ENCODE results near the gene RPL28.

RPL28 gene

DNA sequence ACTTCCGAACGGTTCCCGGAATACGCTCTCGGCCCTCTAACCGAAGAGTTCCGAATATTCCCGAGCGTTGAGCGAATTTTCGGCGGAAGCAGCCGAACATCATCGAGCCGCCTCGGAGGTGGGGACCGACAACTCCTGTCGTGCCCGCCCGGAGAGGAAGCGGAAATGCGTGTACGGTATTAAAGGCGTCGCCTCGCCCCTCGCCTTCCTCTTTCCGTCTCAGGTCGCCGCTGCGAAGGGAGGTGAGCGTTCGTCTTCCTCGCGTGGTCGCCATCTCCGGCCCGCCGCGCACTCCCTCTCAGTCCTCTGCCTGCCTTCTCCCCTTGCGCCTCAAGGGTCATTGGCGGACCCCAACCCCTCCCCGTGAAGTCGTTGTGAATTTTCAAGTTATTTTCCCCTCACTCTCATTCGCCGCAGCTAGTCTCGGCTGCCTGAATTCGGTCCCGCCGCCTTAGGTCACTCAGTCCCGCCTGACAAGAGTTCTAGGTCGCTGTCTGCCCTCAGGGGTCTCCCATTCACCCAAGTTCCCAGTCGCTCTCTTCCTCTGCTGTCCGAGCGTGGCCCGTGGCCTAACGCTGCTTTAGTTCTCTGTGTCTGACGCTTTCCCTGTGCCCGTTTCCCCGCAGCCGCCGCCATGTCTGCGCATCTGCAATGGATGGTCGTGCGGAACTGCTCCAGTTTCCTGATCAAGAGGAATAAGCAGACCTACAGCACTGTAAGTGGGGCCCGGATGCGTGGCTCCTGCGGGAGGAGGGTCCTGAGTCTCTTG, at the start of gene RPL28:
RPL28 (plus strand) TSS at position 209 of the 769 bp plus-strand sequence; CDS start at position 635, 426 bp downstream.
- H3K4me3 ChIP-seq (ENCODE audit: control insufficient read depth, low read depth, low read length) = peak within 1 kb of the TSS; percentile 99
- TF ChIP-seq, protein P1, sequence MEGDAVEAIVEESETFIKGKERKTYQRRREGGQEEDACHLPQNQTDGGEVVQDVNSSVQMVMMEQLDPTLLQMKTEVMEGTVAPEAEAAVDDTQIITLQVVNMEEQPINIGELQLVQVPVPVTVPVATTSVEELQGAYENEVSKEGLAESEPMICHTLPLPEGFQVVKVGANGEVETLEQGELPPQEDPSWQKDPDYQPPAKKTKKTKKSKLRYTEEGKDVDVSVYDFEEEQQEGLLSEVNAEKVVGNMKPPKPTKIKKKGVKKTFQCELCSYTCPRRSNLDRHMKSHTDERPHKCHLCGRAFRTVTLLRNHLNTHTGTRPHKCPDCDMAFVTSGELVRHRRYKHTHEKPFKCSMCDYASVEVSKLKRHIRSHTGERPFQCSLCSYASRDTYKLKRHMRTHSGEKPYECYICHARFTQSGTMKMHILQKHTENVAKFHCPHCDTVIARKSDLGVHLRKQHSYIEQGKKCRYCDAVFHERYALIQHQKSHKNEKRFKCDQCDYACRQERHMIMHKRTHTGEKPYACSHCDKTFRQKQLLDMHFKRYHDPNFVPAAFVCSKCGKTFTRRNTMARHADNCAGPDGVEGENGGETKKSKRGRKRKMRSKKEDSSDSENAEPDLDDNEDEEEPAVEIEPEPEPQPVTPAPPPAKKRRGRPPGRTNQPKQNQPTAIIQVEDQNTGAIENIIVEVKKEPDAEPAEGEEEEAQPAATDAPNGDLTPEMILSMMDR (conservative IDR thresholded peaks at IDR 0.05; ENCODE audit: control insufficient read depth, insufficient read depth, low read depth, low read length) = no peak
- DNase-seq (ENCODE audit: low read depth) = peak; percentile 97

DNA sequence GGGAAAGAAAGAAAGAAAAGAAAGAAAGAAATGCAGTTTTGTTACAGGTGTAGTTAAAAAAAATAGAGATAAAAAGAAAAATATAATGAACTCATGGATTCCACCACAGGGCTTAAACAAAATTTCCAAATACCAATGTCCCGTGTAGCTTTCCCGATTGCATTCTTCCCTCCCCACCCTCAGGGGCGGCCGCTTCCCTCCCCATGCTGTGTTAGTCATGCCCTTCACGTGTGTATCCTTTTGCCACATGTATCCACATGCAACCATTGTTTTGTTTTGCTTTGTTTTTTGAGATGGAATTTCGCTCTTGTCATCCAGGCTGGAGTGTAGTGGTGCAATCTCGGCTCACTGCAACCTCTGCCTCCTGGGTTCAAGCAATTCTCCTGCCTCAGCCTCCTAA, 49.6 kb upstream of the RPL28 start:
- no peak for DNase-seq (ENCODE audit: low read depth)
- H3K4me3 ChIP-seq (ENCODE audit: control insufficient read depth, low read depth, low read length) = no peak overlapping the region
- TF ChIP-seq, protein P1 (conservative IDR thresholded peaks at IDR 0.05; ENCODE audit: control insufficient read depth, insufficient read depth, low read depth, low read length) = no peak

DNA sequence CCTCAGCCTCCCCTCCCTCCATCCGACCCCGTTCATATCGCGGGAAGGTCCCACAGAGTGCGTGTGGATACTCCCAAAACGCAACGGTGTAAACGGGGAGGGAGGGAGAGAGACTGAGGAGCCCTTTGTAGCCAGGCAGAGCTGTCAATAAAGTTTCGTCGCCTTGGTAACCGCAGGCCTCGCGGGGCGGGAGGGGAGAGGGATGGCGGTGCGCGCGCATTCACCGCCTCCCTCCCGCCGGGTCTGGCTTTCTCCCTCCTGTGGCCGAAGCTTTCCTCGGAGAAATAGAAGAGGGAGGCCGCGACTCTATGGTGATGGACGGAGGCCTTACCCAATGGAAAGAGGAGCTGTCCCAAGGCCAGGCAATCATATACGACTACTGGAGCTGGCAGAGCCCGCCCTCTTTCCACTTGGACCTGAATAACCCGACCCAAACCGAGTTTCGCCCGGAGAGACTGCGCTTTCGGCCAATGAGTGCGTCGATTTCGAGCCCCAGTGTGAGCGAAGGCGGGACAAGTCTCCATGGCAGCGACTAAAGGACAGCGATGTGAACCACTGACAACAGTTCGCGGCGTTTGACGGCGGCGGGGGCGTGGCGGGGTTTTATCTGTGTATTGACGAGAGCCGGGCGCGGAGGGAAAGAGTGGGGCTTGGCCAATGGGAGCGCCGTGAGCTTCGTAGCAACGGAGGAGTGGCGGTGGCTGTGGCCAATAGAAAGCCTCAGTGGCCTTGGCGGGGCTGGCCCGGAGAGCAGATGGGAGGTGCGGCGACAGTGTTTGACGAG, 46.4 kb upstream of the RPL28 start, which contains the start of gene KMT5C:
KMT5C (plus strand) TSS at position 772 of the 784 bp plus-strand sequence. CDS start 2,061 bp downstream, outside the sequence.
- DNase-seq (ENCODE audit: low read depth) = peak; percentile 100
- H3K4me3 ChIP-seq (ENCODE audit: control insufficient read depth, low read depth, low read length) = peak within 1 kb of the TSS; percentile 65
- TF ChIP-seq, protein P1 (conservative IDR thresholded peaks at IDR 0.05; ENCODE audit: control insufficient read depth, insufficient read depth, low read depth, low read length) = peak; percentile 31

DNA sequence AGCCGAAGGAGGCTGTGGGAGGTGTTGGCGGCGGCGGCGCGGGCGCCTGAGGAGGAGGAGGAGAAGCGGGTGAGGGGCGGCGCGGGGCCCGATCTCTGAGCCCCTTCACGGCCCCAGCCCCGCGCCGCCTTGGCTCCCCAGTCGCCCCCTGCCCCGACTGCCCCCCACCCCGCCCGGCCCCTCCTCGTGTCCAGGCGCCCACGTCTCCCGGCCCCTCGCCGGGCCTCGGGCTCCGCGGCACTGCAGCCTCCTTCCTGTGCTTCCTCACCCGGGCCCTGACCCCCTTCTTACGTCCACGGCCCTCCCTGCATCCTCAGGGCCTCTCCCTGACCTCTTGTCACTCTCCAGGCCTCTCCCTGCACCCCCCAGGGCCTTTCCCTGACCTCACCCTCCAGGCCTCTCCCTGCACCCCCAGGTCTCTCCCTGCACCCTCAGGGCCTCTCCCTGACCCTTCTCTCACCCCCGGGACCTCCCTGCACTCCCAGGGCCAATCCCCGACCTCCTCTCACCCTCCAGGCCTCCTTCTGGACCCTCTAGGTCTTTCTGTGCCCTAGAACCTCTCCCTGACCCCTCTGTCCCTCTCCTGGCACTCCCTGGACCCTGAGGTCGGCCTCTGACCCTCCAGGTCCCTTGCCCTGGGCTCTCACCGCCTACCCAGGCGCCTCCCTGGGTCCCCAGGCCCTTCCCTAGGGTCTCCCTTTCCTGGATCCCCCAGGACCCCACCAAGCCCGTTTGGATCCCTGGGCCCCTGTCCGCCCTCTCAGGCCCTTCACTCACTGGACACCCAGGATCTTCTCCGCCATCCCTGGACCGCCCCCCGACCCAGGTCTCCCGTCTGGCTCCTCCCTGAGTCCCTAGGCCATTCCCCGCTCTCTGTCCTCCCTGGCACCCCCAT, 45.6 kb upstream of the RPL28 start:
- peak overlapping the region; percentile 65 for H3K4me3 ChIP-seq (ENCODE audit: control insufficient read depth, low read depth, low read length)
- TF ChIP-seq, protein P1 (conservative IDR thresholded peaks at IDR 0.05; ENCODE audit: control insufficient read depth, insufficient read depth, low read depth, low read length) = no peak
- DNase-seq (ENCODE audit: low read depth) = no peak

DNA sequence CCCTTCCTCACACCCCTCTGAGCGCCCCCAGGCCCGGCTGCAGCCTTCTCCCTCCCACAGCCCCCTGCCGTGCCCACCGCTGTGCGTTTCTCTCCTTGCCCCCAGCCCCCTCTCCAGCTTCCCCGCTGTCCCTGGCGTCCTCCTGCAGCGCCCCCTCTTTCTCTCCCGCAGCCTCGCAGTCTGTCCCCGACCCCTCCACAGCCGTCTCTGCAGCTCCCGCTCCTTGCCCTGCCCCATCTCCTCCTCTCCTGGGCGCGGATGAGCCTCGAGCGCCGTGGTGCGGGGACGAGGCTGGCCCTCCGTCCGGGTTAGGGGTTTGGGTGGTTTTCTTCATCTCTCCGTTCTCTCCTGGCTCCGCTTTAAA, 45.0 kb upstream of the RPL28 start:
- H3K4me3 ChIP-seq (ENCODE audit: control insufficient read depth, low read depth, low read length) = peak overlapping the region; percentile 65
- DNase-seq (ENCODE audit: low read depth) = no peak
- TF ChIP-seq, protein P1 (conservative IDR thresholded peaks at IDR 0.05; ENCODE audit: control insufficient read depth, insufficient read depth, low read depth, low read length) = no peak

DNA sequence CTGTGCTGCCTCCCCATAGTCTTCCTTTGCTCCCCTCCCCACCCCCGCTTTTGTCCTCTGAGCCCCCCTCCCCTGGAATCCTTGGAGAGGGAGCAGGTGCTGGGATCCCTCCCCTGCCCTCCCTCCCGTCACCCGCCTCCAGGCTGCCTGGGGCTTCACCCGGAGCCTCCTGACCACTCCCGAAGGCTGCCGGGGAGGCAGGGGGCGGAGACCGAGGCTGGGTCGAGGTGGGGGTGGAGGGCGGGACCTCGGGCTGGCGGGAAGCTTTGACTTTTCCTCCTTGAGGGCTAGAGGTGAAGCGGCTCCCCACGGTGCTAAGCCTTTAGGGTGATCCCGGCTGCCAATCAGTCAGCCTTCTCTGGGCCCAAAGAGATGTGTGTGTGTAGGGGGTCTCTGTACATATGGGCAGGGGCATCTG, 44.6 kb upstream of the RPL28 start:
- TF ChIP-seq, protein P1 (conservative IDR thresholded peaks at IDR 0.05; ENCODE audit: control insufficient read depth, insufficient read depth, low read depth, low read length) = no peak
- DNase-seq (ENCODE audit: low read depth) = peak; percentile 56
- H3K4me3 ChIP-seq (ENCODE audit: control insufficient read depth, low read depth, low read length) = peak overlapping the region; percentile 65

Data from fibroblast of mammary gland (primary cell).